Activated CD4-positive, alpha-beta T cell treated with anti-CD3 and anti-CD28 coated beads, Interleukin-2, Interleukin-4, amounts not matched to agents 100 ng/mL and 50 ng/mL, durations not matched to agents 16 hours and 8 hours (primary cell): ENCODE results near the gene KCNAB1.

Experiments
- DNase-seq: peaks from one replicate; pipeline ENCODE4 v3.0.0-alpha.2; 2020; ENCODE audit warnings: low spot score

KCNAB1 gene

DNA sequence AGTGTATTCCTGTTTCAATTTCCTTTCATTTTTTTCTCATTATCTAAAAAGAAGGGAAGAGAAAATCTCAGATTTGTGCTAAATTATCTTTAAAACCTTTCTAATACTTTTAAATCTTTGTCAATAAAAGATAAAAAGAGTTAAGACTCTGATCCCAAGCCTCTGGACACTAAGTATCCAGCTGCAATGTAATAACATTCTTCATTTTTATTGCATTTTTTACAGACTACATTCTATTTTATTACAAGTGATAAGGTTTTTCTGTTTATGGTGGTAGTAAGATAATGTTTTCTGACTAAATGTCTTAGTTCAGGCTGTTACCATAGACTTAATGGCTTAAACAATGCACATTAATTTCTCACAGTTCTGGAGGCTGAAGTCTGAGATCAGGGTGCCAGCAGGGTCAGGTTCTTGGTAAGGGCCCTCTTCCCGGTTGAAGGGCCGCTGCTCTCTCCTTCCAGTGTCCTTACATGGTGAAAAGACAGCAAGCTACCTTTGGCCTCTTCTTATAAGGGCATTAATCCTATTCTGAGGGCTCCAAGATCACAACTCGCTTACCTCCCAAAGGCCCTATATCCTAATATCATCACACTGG, 19.7 kb downstream of the KCNAB1 start:
- DNase-seq: no peak

- DNase-seq: no peak
Observed at GRCh38 chr3:156142702-156143101, 22.3 kb downstream of the KCNAB1 start.

DNA sequence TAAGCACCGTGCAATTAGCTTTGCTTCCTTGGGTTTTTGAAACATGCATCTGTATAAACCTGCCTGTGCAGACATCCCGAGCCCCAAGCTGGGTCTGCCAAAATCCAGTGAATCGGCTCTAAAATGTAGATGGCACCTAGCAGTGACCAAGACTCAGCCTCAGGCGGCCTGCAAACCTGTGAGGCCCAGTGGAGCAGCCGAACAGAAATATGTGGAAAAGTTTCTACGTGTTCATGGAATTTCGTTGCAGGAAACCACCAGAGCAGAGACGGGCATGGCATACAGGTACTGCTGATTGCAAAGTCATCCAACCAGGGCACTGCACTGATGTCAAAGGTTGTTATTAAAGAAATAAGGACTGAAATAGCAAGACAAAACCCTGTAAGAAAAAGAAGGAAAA, 22.8 kb downstream of the KCNAB1 start:
- no peak for DNase-seq

- DNase-seq: no peak
Observed at GRCh38 chr3:156144060-156144459, 23.7 kb downstream of the KCNAB1 start.

GRCh38 chr3:156145866-156146265, 25.5 kb downstream of the KCNAB1 start:
- DNase-seq: no peak

- DNase-seq: no peak
Observed at GRCh38 chr3:156148345-156148945, 28.1 kb downstream of the KCNAB1 start.

DNA sequence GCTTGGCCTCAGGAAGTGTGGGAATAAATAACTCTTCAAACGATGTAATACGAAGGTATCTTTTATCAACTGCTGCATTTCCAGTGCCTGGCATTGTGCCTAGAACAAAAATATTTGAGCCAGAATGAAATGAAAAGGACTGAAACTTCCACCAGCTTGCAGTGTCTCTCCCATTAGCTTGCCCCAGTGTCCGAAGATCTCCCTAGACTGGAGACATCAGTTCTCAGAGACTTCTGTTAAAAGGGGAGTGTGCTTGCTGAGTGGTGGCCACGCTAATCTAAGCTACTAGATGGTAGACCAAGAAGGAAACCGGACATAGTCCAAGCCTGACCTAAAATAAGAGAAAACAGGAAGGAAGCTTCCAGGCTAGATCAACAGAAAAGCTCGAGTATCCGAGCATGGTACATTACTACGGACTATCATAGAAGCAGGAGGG, 28.6 kb downstream of the KCNAB1 start:
- DNase-seq: no peak

DNA sequence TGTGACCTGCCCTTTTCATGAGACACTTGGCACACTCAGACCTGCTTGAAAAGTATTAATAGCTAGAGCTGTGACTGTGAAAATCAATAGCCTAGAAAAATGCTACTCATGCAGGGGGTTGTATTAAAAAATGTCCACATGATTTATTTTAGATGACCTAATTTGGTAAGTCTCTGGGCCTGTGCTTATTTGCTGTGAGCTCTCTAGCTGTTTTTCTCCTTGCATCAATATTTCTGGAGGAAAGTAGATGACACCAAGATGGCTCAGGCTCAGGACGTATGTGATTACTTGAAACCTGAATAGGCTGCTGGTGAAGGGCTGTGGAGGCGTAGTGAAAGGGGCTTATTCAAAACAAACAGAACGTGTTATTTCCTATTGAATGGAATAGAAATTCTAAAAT, 29.5 kb downstream of the KCNAB1 start:
- no peak for DNase-seq

GRCh38 chr3:156150434-156151066, 30.2 kb downstream of the KCNAB1 start:
- DNase-seq: peak; percentile 36

DNA sequence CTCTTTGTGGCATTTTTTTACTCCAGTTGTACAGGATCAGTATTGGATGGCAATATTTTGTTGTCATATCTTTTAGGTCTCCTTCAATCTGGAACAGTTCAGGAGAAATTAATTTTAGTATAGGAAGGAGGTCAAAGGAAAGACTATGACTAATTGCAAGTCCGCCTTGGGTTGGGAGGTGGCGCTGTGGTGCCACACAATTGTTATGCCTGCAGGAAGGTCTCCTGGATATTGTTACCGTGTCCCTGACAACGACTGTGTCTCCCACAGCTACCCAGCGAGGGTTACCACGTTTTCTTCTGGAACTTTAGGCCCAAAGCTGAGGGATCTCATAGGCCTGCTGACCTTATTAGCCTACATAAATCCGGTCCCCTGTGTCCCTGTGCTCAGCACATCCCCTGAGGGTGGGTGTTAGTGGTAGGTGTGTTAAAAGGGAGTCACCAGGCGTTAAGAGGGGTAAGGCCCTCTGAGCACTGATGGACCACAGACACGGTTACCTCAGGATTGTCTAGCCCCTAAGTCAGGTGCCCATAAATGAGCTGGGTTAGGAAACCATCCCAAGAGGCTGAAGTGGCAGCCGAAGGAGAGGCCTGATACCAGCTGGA, 31.5 kb downstream of the KCNAB1 start:
- peak; percentile 49 for DNase-seq

DNA sequence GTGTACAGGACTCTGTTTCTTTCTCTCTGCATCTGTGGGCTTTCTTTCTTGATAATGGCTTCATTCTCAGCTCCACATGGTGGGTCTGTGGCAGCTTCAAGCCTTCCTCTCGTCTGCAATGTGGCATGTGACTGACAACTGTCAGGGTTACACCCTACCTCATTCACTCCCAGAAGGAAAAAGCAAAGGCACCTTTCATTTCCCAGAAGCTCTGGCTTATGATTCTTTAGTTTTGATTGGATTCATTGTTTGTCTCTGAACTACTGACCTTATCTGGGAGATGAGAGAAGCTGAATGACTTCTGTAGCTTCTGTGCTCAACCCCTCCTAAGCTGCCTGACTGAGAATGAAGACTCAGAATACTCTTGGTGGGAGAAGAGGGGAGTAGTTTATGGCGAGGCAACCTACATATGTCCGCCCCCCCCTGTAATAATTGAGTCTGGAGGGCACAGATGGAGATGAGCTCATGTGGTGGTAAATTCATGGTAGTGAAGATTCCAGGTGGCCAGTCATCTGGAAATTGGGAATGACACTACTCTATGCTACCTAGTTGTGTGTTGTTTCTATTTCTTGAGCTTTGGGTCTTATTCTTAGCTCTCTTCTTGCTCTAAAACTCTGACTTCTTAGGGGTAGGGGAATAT, 38.4 kb downstream of the KCNAB1 start:
- DNase-seq: no peak

DNA sequence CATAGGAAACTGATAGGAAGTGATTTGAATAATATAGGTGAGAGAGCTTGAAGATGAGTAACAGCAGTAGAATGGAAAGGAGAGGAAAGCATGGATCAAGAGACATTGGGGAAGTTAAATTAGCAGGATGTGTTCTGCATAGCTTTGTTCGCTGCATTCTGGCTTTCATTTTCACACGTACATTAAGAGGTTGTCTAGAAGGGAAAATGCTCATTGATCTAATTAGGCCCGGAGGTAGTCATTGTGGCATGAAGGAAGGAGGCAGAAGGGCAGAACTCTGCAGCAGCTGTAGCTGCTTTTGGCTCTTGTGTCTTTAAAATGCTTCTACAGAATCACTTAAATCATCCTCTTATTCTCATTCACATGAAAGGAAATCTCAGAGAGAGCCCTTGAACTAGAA, 40.3 kb downstream of the KCNAB1 start:
- DNase-seq: peak; percentile 3

- no peak for DNase-seq
Observed at GRCh38 chr3:156161172-156161571, 40.8 kb downstream of the KCNAB1 start.

DNA sequence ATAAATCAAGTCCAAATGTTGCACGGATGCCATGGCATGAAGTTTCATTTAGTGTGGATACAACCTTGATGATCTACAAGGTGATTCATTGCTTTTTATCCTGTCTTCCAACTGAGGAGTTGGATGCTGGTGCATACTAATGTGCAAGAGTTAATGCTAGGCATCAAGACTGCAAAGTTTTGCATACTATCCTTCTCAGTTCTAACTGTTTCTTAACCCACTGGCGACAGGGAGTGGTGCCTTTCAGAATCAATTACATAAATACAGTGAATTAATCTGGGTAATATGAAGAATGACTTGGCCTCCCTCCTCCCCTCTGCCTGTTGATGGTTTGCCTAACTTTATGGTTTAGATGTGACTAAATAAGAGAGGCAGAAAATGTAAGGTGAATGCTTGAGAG, 43.5 kb downstream of the KCNAB1 start:
- no peak for DNase-seq

- no peak for DNase-seq
Observed at GRCh38 chr3:156166808-156167207, 46.4 kb downstream of the KCNAB1 start.

DNA sequence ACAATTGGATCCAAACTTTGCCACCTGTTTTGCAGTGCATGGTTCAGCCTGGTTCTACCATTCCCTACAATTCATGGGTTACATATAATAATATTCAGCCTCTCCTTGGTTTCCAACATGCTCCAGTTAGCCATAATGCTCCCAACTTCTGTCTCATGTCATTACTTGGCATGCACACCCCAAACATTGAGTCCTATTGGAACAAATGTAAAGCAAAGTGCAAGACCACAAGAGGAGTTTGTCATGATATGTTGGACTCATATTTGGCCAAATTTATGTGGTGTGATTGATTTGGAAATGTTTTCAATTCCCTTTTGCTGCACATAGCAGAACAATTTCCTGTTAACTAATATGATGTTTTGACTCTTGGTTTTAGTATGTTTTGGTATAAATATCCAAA, 50.2 kb downstream of the KCNAB1 start:
- no peak for DNase-seq

GRCh38 chr3:156171281-156172267, 51.2 kb downstream of the KCNAB1 start:
- no peak for DNase-seq

- no peak for DNase-seq
Observed at GRCh38 chr3:156172536-156172935, 52.2 kb downstream of the KCNAB1 start.

- DNase-seq: no peak
Observed at GRCh38 chr3:156174229-156174847, 54.0 kb downstream of the KCNAB1 start.

GRCh38 chr3:156175570-156175969, 55.2 kb downstream of the KCNAB1 start:
- DNase-seq: no peak

DNA sequence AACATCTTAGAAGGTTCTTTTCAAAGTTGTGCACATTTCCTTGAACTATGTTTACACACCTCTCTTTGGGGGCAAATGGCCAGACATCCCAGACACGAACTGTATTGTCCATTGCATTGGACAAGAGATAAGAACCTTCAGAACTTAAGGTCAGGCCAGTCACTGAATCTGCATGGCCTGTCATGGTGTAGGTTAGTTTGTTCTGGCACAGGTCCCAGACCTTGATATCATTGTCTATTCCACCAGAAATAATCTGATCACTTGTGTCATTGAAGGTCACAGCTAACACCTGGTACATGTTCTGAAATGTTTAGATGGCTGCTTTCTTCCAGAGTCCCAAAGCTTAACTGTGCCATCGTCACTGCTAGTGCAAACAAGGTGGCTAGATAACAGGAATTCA, 55.7 kb downstream of the KCNAB1 start:
- DNase-seq: no peak
